GM12864 (cell line): ENCODE data around the gene CYP2U1.
"Not testable (repeated sequence)": the region's sequence is repeated elsewhere in the genome, so short reads cannot be mapped to it uniquely, and the experiment has no call there.

Experiments
- DNase-seq: peaks from one replicate; pipeline ENCODE4 v3.0.0-alpha.2; 2011; ENCODE audit warnings: low read depth
- H3K4me3 ChIP-seq: 2 replicates; pipeline ENCODE4 v1.5.1; 2011; ENCODE audit warnings: mild to moderate bottlenecking, low read depth, low read length, control low read depth
- CTCF ChIP-seq: IDR thresholded peaks from 2 replicates; pipeline ENCODE4 v1.5.1; 2011; ENCODE audit warnings: low read depth, mild to moderate bottlenecking, moderate library complexity, low read length, control low read depth, inconsistent platforms; ENCODE audit errors: missing control alignments

CYP2U1 gene

GRCh38 chr4:107945809-107946208 lies 14.5 kb downstream of the CYP2U1 start:
- DNase-seq: no peak
- H3K4me3 ChIP-seq: no peak overlapping the region
- TF ChIP-seq CTCF: no peak

- H3K4me3 ChIP-seq: no peak overlapping the region
- no peak for TF ChIP-seq CTCF
- no peak for DNase-seq
These were observed 19.6 kb downstream of the CYP2U1 start for GRCh38 chr4:107950746-107951540.

DNA sequence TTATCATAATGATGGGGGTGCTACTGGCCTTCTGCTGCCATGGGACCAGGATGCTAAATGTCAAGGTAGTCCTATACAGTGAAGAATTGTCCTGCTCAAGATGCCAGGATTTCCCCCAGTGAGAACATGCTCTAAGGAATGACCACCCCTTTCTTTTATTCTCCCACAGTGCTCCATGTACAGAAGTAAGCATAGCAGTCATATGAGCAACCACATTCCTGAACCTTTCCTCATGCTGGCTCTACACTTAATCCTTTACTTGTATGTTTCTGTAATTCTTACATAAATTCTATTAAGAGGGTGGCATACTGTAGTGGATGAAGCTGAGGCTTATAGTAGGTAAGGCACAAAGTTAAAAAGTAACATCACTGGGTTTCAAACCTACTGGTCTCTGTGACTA lies 20.2 kb downstream of the CYP2U1 start:
- no peak for TF ChIP-seq CTCF
- DNase-seq: no peak
- H3K4me3 ChIP-seq: no peak overlapping the region

GRCh38 chr4:107956011-107956410 lies 24.7 kb downstream of the CYP2U1 start:
- no peak for DNase-seq
- H3K4me3 ChIP-seq: no peak overlapping the region
- no peak for TF ChIP-seq CTCF

DNA sequence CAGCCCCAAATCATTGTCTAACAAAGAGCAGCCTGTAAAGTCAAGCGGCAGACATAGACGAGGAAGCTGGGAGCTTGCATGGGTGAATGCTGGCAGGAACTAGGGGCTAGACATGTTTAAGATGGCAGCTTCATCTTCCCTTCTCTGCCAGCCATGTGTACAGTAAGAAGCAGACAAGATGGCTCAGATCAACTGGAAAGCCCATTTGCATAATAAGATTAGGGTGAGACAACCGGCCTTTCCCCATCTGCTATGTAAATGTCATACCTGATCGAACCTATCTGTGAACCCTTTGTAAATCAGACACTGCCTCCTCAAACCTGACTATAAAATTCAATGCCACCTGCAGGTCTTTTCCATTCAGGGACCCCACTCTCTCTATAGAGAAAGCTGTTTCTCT lies 35.6 kb downstream of the CYP2U1 start:
- no peak for TF ChIP-seq CTCF
- no peak overlapping the region for H3K4me3 ChIP-seq
- DNase-seq: no peak

- H3K4me3 ChIP-seq, DNase-seq: not testable (repeated sequence)
These were observed 36.2 kb downstream of the CYP2U1 start for GRCh38 chr4:107967519-107967918.

DNA sequence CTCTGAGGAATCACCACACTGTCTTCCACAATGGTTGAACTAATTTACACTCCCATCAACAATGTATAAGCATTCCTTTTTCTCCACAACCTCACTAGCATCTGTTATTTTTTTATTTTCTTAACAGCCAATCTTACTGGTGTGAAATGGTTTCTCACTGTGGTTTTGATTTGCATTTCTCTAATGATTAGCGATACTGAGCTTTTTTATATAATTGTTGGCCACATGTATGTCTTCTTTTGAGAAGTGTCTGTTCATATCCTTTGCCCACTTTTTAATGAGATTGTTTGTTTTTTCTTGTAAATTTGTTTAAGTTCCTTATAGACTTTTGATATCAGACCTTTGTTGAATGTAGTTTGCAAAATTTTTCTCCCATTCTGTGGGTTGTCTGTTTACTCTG lies 36.6 kb downstream of the CYP2U1 start:
- not testable (repeated sequence) for DNase-seq, H3K4me3 ChIP-seq

DNA sequence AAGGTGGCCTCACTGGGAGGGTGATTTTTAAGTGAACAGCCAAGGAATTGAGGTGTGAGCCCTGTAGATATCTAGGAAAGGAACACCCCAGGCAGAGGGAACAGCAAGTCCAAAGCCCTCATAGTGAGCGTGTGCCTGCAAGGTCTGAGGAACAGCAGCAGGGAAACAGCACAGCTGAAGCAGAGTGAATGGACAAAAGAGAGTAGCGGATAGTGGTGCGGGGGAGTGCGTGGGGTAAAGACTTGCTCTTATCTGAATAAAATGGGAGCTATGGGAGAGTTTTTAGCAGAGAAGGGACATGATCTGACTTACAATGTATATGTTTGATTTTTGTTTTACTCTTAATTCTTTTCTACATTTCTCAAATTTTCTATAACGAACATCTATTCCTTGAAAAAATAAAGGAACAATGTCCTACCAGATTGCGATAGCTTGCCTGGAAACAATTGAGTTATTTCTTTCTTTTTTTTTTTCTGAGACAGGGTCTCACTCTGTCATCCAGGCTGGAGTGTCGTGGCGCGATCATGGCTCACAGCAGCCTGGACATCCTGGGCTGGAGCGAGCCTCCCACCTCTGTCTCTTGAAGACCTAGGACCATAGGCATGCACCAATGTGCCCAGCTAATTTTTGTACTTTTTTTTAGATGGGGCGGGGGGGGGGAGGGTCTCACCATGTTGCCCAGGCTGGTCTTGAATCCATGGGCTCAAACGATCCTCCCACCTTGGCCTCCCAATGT lies 38.9 kb downstream of the CYP2U1 start:
- no peak for TF ChIP-seq CTCF
- no peak for DNase-seq

More for the DNA sequence above, 38.9 kb downstream of the CYP2U1 start:
- H3K4me3 ChIP-seq: no peak overlapping the region
